OCI-LY1 (cell line): ENCODE data around the gene TUBB1.

Experiments
- H2AFZ ChIP-seq: fragments of 200-600 bp; sonication (generic), shearing (Covaris generic); 2 replicates; pipeline ENCODE4 v1.6.0; 2014; ENCODE audit warnings: antibody characterized with exemption, mild to moderate bottlenecking, low read length
- H3F3A ChIP-seq: fragments of 200-600 bp; sonication (generic), shearing (Covaris generic); 2 replicates; pipeline ENCODE4 v1.6.0; 2014; ENCODE audit warnings: mild to moderate bottlenecking, antibody characterized with exemption, low read length, moderate library complexity; ENCODE audit not compliant: insufficient read depth
- H3K27ac ChIP-seq: fragments of 200-600 bp; sonication (generic); 2 replicates; pipeline ENCODE4 v1.5.1; 2014; ENCODE audit warnings: low read length, mixed run types, mild to moderate bottlenecking, low read depth; ENCODE audit not compliant: poor library complexity, severe bottlenecking
- H3K27me3 ChIP-seq: fragments of 200-600 bp; sonication (generic); 2 replicates; pipeline ENCODE4 v1.6.0; 2014; ENCODE audit warnings: antibody characterized with exemption, mild to moderate bottlenecking, low read length, moderate library complexity; ENCODE audit not compliant: insufficient read depth
- H3K36me3 ChIP-seq: fragments of 200-600 bp; sonication (generic); 2 replicates; pipeline ENCODE4 v1.6.1; 2014; ENCODE audit warnings: mild to moderate bottlenecking, antibody characterized with exemption, low read length, moderate library complexity, mixed read lengths; ENCODE audit not compliant: insufficient read depth
- H3K4me1 ChIP-seq: fragments of 200-600 bp; sonication (generic); 2 replicates; pipeline ENCODE4 v1.5.1; 2014; ENCODE audit warnings: mild to moderate bottlenecking, low read length, moderate library complexity; ENCODE audit not compliant: insufficient read depth, severe bottlenecking
- H3K4me2 ChIP-seq: fragments of 200-600 bp; sonication (generic), shearing (Covaris generic); 2 replicates; pipeline ENCODE4 v1.6.1; 2014; ENCODE audit warnings: low read length
- H3K4me3 ChIP-seq: fragments of 200-600 bp; sonication (generic); 2 replicates; pipeline ENCODE4 v1.5.1; 2014; ENCODE audit warnings: low read length, low read depth, mild to moderate bottlenecking, mixed read lengths; ENCODE audit not compliant: poor library complexity, severe bottlenecking
- H3K79me2 ChIP-seq: fragments of 200-600 bp; shearing (Covaris generic); 2 replicates; pipeline ENCODE4 v1.6.1; 2016; ENCODE audit warnings: mixed run types, low read length, mixed read lengths; ENCODE audit not compliant: insufficient read depth
- H3K9ac ChIP-seq: fragments of 200-600 bp; sonication (generic), shearing (Covaris generic); 2 replicates; pipeline ENCODE4 v1.6.1; 2014; ENCODE audit warnings: mild to moderate bottlenecking, low read length, mixed read lengths
- H3K9me2 ChIP-seq: fragments of 200-600 bp; sonication (generic), shearing (Covaris generic); 2 replicates; pipeline ENCODE4 v1.6.1; 2014; ENCODE audit warnings: low read depth, mild to moderate bottlenecking, low read length, mixed read lengths
- H3K9me3 ChIP-seq: fragments of 200-600 bp; shearing (Covaris generic); 2 replicates; pipeline ENCODE4 v1.6.1; 2014; ENCODE audit warnings: low read length, mixed read lengths
- H4K20me1 ChIP-seq: fragments of 200-600 bp; sonication (generic), shearing (Covaris generic); 2 replicates; pipeline ENCODE4 v1.6.0; 2016; ENCODE audit warnings: mild to moderate bottlenecking, low read length; ENCODE audit not compliant: insufficient read depth
- CTCF ChIP-seq: fragments of 200-600 bp; sonication (generic), shearing (Covaris generic); IDR thresholded peaks from 2 replicates; pipeline ENCODE4 v1.5.1; 2017; ENCODE audit warnings: mild to moderate bottlenecking, antibody characterized with exemption, low read length, moderate library complexity, mixed read lengths
- EZH2 ChIP-seq: fragments of 200-600 bp; sonication (generic), shearing (Covaris generic); IDR thresholded peaks from 2 replicates; pipeline ENCODE4 v1.8.0; 2017; ENCODE audit warnings: borderline replicate concordance, mixed run types, mild to moderate bottlenecking, antibody characterized with exemption, low read length, moderate library complexity, mixed read lengths

Gene TUBB1

GRCh38 chr20:59048681-59049030 is 29.4 kb downstream of the TUBB1 start:
- Histone ChIP-seq H3K27me3 (no peaks in the 10 kb centered on the region), H3K4me2 (no peak overlapping the region), H4K20me1 (no peaks in the 10 kb centered on the region), H3K4me3 (no peak overlapping the region), H3K4me1 (peaks cover 7% of the 10 kb centered on the region), H3K27ac (no peak overlapping the region), H3K9ac (no peak overlapping the region), H3K9me3 (no peaks in the 10 kb centered on the region), H3K79me2 (no peaks in the 10 kb centered on the region), H2AFZ (no peak overlapping the region), H3K9me2 (no peaks in the 10 kb centered on the region), H3K36me3 (no peaks in the 10 kb centered on the region), H3F3A (no peaks in the 10 kb centered on the region)
- TF ChIP-seq EZH2 (no peak), CTCF (no peak)

GRCh38 chr20:59050437-59050836 is 31.2 kb downstream of the TUBB1 start:
- H3K27me3 ChIP-seq, result no peaks in the 10 kb centered on the region
- H3F3A ChIP-seq, result no peaks in the 10 kb centered on the region
- H3K4me3 ChIP-seq, result no peak overlapping the region
- H3K79me2 ChIP-seq, result no peaks in the 10 kb centered on the region
- no peak overlapping the region for H3K4me2 ChIP-seq
- no peak overlapping the region for H2AFZ ChIP-seq
- H3K9me2 ChIP-seq, result no peaks in the 10 kb centered on the region
- H3K9ac ChIP-seq, result no peak overlapping the region
- H3K36me3 ChIP-seq, result no peaks in the 10 kb centered on the region
- H3K27ac ChIP-seq, result no peak overlapping the region
- H3K9me3 ChIP-seq, result no peaks in the 10 kb centered on the region
- no peaks in the 10 kb centered on the region for H4K20me1 ChIP-seq
- H3K4me1 ChIP-seq, result no peaks in the 10 kb centered on the region
- TF ChIP-seq CTCF (no peak), EZH2 (no peak)

- H3K79me2 ChIP-seq, result no peaks in the 10 kb centered on the region
- no peak overlapping the region for H2AFZ ChIP-seq
- no peak for TF ChIP-seq CTCF
- TF ChIP-seq EZH2, result no peak
- no peaks in the 10 kb centered on the region for H3F3A ChIP-seq
- H3K27ac ChIP-seq, result no peak overlapping the region
- H3K9me2 ChIP-seq, result no peaks in the 10 kb centered on the region
- no peaks in the 10 kb centered on the region for H4K20me1 ChIP-seq
- no peaks in the 10 kb centered on the region for H3K27me3 ChIP-seq
- H3K4me3 ChIP-seq, result no peak overlapping the region
- no peak overlapping the region for H3K9ac ChIP-seq
- no peak overlapping the region for H3K4me2 ChIP-seq
- H3K4me1 ChIP-seq, result no peaks in the 10 kb centered on the region
- H3K9me3 ChIP-seq, result no peaks in the 10 kb centered on the region
- no peaks in the 10 kb centered on the region for H3K36me3 ChIP-seq
Observed at GRCh38 chr20:59051666-59052185, 32.5 kb downstream of the TUBB1 start.
